IMR-90 (cell line): ENCODE measurements around the gene TIPIN. TPM values are rescaled to one million over a fixed set of nuclear protein-coding genes. Genes with fewer than 3 reads are reported as not detected.

Source experiments
- ATAC-seq: fragments of 200-7000 bp; cut with Tn5 transposase; 2 replicates; pipeline ENCODE4 v1.9.1; 2020; ENCODE audit warnings: low read depth, mild to moderate bottlenecking, moderate library complexity
- BruUV-seq: library from RNA; stranded (reverse); fragments of 400-500 nt; replicated peaks from 2 replicates; lab custom pipeline; 2021; lab: Mats Ljungman, UMichigan
- CTCF ChIA-PET: fragments of 300-600 bp; formaldehyde crosslinking; extraction: SDS; loops from one replicate; lab custom pipeline; 2021; ENCODE audit warnings: antibody characterized with exemption; lab: Yijun Ruan, JAX
- POLR2A ChIA-PET: fragments of 300-600 bp; sonication (Branson Sonifier 250); formaldehyde crosslinking; loops from one replicate; lab custom pipeline; 2022; ENCODE audit warnings: antibody characterized with exemption; ENCODE audit not compliant: unreplicated experiment; lab: Charles Lee
- DNase-seq: peaks from one replicate; pipeline ENCODE4 v3.0.0; 2013
- H2AFZ ChIP-seq: replicated peaks from 2 replicates; pipeline ENCODE3; 2013; ENCODE audit warnings: low read length, mild to moderate bottlenecking; ENCODE audit not compliant: poor library complexity
- H2AK5ac ChIP-seq: 2 replicates; pipeline ENCODE4 v1.6.1; 2013; ENCODE audit warnings: low read depth, low read length, inconsistent platforms
- H2AK9ac ChIP-seq: replicated peaks from 2 replicates; pipeline ENCODE3; 2013; ENCODE audit warnings: mild to moderate bottlenecking, low read depth, low read length, moderate library complexity; ENCODE audit not compliant: poor library complexity
- H2BK120ac ChIP-seq: 2 replicates; pipeline ENCODE4 v1.6.1; 2013; ENCODE audit warnings: low read depth, low read length, inconsistent platforms
- H2BK15ac ChIP-seq: 3 replicates; pipeline ENCODE4 v1.6.1; 2013; ENCODE audit warnings: low read depth, low read length, inconsistent platforms
- H2BK20ac ChIP-seq: 2 replicates; pipeline ENCODE4 v1.6.1; 2013; ENCODE audit warnings: low read depth, mild to moderate bottlenecking, inconsistent platforms, low read length, moderate library complexity
- H2BK5ac ChIP-seq: 2 replicates; pipeline ENCODE4 v1.6.1; 2013; ENCODE audit warnings: mild to moderate bottlenecking, low read depth, low read length, inconsistent platforms; ENCODE audit not compliant: poor library complexity, severe bottlenecking
- H3K14ac ChIP-seq: replicated peaks from 2 replicates; pipeline ENCODE4 v1.6.1; 2013; ENCODE audit warnings: low read depth, low read length, inconsistent platforms
- H3K18ac ChIP-seq: 2 replicates; pipeline ENCODE4 v1.6.1; 2013; ENCODE audit warnings: low read depth, low read length, control low read depth
- H3K23ac ChIP-seq: 2 replicates; pipeline ENCODE4 v1.6.1; 2013; ENCODE audit warnings: low read depth, low read length, inconsistent platforms
- H3K27ac ChIP-seq: 2 replicates; pipeline ENCODE4 v1.5.1; 2013; ENCODE audit warnings: mild to moderate bottlenecking, control low read depth, low read length; ENCODE audit not compliant: insufficient read depth
- H3K27me3 ChIP-seq: 2 replicates; pipeline ENCODE4 v1.6.1; 2013; ENCODE audit warnings: low read length; ENCODE audit not compliant: control insufficient read depth, insufficient read depth
- H3K36me3 ChIP-seq: 2 replicates; pipeline ENCODE4 v1.6.1; 2013; ENCODE audit warnings: low read length, mixed read lengths; ENCODE audit not compliant: control insufficient read depth, insufficient read depth
- H3K4ac ChIP-seq: 2 replicates; pipeline ENCODE4 v1.6.1; 2013; ENCODE audit warnings: low read depth, low read length, inconsistent platforms
- H3K4me1 ChIP-seq: 2 replicates; pipeline ENCODE4 v1.6.1; 2013; ENCODE audit warnings: low read length, mixed read lengths; ENCODE audit not compliant: control insufficient read depth, insufficient read depth
- H3K4me2 ChIP-seq: 2 replicates; pipeline ENCODE4 v1.6.1; 2013; ENCODE audit warnings: low read depth, mild to moderate bottlenecking, control low read depth, low read length, moderate library complexity
- H3K4me3 ChIP-seq: 2 replicates; pipeline ENCODE4 v1.5.1; 2013; ENCODE audit warnings: low read depth, mild to moderate bottlenecking, control low read depth, low read length, moderate library complexity; ENCODE audit not compliant: insufficient read depth
- H3K56ac ChIP-seq: 2 replicates; pipeline ENCODE4 v1.6.1; 2013; ENCODE audit warnings: low read length, inconsistent platforms; ENCODE audit not compliant: insufficient read depth; ENCODE audit errors: extremely low read depth
- H3K79me1 ChIP-seq, 2 experiments: 2 replicates each; pipeline ENCODE4 v1.6.1; 2013; ENCODE audit warnings: low read length in 2 of 2, inconsistent platforms in 1 of 2, low read depth in 1 of 2
- H3K9ac ChIP-seq: 2 replicates; pipeline ENCODE4 v1.6.1; 2013; ENCODE audit warnings: low read depth, low read length, control low read depth
- H3K9me1 ChIP-seq: 2 replicates; pipeline ENCODE4 v1.6.1; 2013; ENCODE audit warnings: low read length, inconsistent platforms; ENCODE audit not compliant: insufficient read depth
- H3K9me3 ChIP-seq: 2 replicates; pipeline ENCODE4 v1.6.1; 2013; ENCODE audit warnings: low read length; ENCODE audit not compliant: control insufficient read depth, insufficient read depth
- H4K20me1 ChIP-seq: 2 replicates; pipeline ENCODE4 v1.6.1; 2013; ENCODE audit warnings: low read length, inconsistent platforms; ENCODE audit not compliant: insufficient read depth
- H4K5ac ChIP-seq: 2 replicates; pipeline ENCODE4 v1.6.1; 2013; ENCODE audit warnings: mild to moderate bottlenecking, low read depth, low read length, control low read depth
- H4K8ac ChIP-seq, 2 experiments: 2 replicates each; pipeline ENCODE4 v1.6.1; 2013; ENCODE audit warnings: low read depth in 2 of 2, low read length in 2 of 2, control low read depth in 1 of 2, inconsistent platforms in 1 of 2
- H4K91ac ChIP-seq: 2 replicates; pipeline ENCODE4 v1.6.1; 2013; ENCODE audit warnings: low read depth, low read length, inconsistent platforms; ENCODE audit not compliant: insufficient read depth
- POLR2A ChIP-seq: IDR thresholded peaks from 2 replicates; pipeline ENCODE4 v1.6.1; 2012; ENCODE audit warnings: mild to moderate bottlenecking, low read depth, low read length
- RCOR1 ChIP-seq: IDR thresholded peaks from 2 replicates; pipeline ENCODE4 v1.6.1; 2012; ENCODE audit warnings: mild to moderate bottlenecking, low read length, improper control_type of control experiment; ENCODE audit not compliant: insufficient replicate concordance
- WGBS, 2 experiments: methylation state at CpG; one replicate each; pipeline versions ENCODE4 v1.1.5 to v1.1.7; 2013; ENCODE audit warnings: missing lambda C conversion rate in 2 of 2; ENCODE audit not compliant: insufficient read length in 1 of 2; ENCODE audit errors: extremely low coverage in 2 of 2; 5-methylcytosine and 5-hydroxymethylcytosine counted together
- dilution Hi-C: fragments of 300-500 bp; cut with HindIII; formaldehyde crosslinking; loops from one replicate; pipeline ENCODE4 v1.14.3; 2018; ENCODE audit warnings: low sequenced_read_pairs; ENCODE audit not compliant: unreplicated experiment
- in situ Hi-C: fragments of 300-500 bp; cut with MboI; formaldehyde crosslinking; loops from 3 replicates; pipeline ENCODE4 v1.14.3; 2019; ENCODE audit warnings: low sequenced_read_pairs, inconsistent platforms, mixed read lengths
- intact Hi-C: fragments of 100-400 bp; cut with micrococcal nuclease; formaldehyde crosslinking; loops from 2 replicates; pipeline ENCODE4 v1.10.0; 2022
- polyA plus RNA-seq, 3 experiments: library from polyadenylated mRNA; depleted of rRNA; stranded (reverse); fragments of >200 nt; gene quantifications; 2 replicates each; pipeline ENCODE4 v1.2.3, GENCODE V29; 2012; ENCODE audit warnings: low replicate concordance in 1 of 3
- total RNA-seq: library from RNA; depleted of rRNA; stranded (reverse); fragments of >200 nt; gene quantifications from 2 replicates; pipeline ENCODE4 v1.2.3, GENCODE V29; 2012

TIPIN gene
- total and polyA plus RNA-seq, 2 of the 4 experiments (the other 2 are of a cell fraction) = 6.3 to 7.3 TPM

- peak overlapping the region; percentile 76 for H2BK120ac ChIP-seq
- no peak for TF ChIP-seq POLR2A
- TF ChIP-seq RCOR1 = no peak
- H2BK5ac ChIP-seq = peak overlapping the region; percentile 83
- POLR2A ChIA-PET = no interaction called here
- H3K9me3 ChIP-seq = no peaks in the 10 kb centered on the region
- peak overlapping the region; percentile 78 for H3K14ac ChIP-seq
- CTCF ChIA-PET = interaction anchor here (0.5 to 0.6 kb wide), 2 partner anchors 515 to 630 kb away, joined by 3 read pairs; no protein-coding TSS in a partner anchor
- H3K36me3 ChIP-seq = no peaks in the 10 kb centered on the region
- H3K23ac ChIP-seq = peak overlapping the region; percentile 87; the same call in 1 of the 2 replicates
- peak overlapping the region; percentile 73 for H3K27ac ChIP-seq
- H4K91ac ChIP-seq = peak overlapping the region; percentile 54; the same call in 1 of the 2 replicates
- no CpG with 5 or more reads among the region's 22 CpGs for WGBS, 2 experiments
- ATAC-seq = no peak; the same call in 1 of the 2 replicates
- BruUV-seq = no TSS peak
- H2AFZ ChIP-seq = peak overlapping the region; percentile 98
- H2BK15ac ChIP-seq = no peak overlapping the region; the same call in 2 of the 3 replicates
- H2AK5ac ChIP-seq = peak overlapping the region; percentile 56
- peaks cover 3% of the 10 kb centered on the region; the same call in 1 of the 2 replicates for H3K9me1 ChIP-seq
- in situ Hi-C loops (loop anchor here (25.0 kb wide), 1 partner anchor 680 kb away; the partner anchor contains the start of genes INTS14 and SLC24A1), dilution Hi-C loops (no loop called here), intact Hi-C loops (no loop called here)
- peaks cover 0 to 20% of the 10 kb centered on the region in 2 experiments; a peak in 1 of 4 replicates for H3K79me1 ChIP-seq
- H2AK9ac ChIP-seq = peak overlapping the region; percentile 93
- H3K4me3 ChIP-seq = peak overlapping the region; percentile 86
- no peak for DNase-seq
- no peaks in the 10 kb centered on the region; the same call in 1 of the 2 replicates for H3K27me3 ChIP-seq
- peak overlapping the region; percentile 97 for H4K5ac ChIP-seq
- peak overlapping the region; percentile 96 for H3K4me2 ChIP-seq
- peak overlapping the region; percentile 91 for H3K4ac ChIP-seq
- peak overlapping the region; percentile 95 for H3K9ac ChIP-seq
- H4K20me1 ChIP-seq = no peaks in the 10 kb centered on the region
- H3K56ac ChIP-seq = peak overlapping the region; percentile 47; the same call in 1 of the 2 replicates
- peak overlapping the region; percentile 66; the same call in 1 of the 2 replicates for H3K18ac ChIP-seq
- H2BK20ac ChIP-seq = peak overlapping the region; percentile 21; the same call in 1 of the 2 replicates
- peaks cover 14% of the 10 kb centered on the region for H3K4me1 ChIP-seq
- peak overlapping the region; percentile 88 to 98; a peak in 3 of 4 replicates for H4K8ac ChIP-seq
Observed at GRCh38 chr15:66292571-66293418, 63.7 kb downstream of the TIPIN start.
